Measurements from ENCODE around the gene COL28A1.
"Not testable (repeated sequence)": the region's sequence is repeated elsewhere in the genome, so short reads cannot be mapped to it uniquely, and the experiment has no call there.

The COL28A1 gene

DNA sequence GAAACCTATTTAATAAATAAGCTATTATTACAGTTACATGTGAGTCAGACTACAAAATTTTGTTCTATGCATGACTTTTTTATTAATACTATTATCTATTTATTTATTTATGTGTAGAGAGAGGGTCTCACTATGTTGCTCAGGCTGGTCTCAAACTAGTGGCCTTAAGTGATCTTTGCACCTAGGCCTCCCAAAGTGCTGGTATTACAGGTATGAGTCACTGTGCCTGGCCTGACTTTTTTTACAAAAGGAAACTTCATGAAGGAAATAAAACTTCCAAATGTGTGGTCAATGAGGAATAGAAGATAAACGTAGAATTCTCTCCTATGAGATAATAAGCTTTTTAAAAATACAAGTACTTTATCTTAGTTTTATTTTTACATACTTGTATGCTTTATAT, 19.0 kb downstream of the COL28A1 start:
- no peak for ATAC-seq

DNA sequence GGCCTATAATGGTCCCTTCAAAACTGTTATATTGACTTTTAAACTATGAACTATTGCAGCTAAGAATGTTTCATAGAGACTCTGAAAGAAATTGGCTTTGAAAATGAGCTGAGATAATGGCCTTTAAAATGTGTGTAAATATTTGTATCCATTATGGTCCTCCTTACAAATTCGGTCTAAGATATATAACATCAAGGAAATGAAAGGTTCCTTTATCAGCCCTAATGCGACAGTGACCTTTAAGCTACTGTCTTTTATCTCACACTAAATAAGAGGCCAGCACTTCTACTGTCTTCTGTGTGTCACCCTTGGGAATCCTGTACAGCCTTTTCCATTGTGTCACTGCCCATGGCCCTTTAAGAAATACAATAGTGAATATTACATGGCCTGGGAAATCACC, 19.5 kb downstream of the COL28A1 start:
- no peak for ATAC-seq

DNA sequence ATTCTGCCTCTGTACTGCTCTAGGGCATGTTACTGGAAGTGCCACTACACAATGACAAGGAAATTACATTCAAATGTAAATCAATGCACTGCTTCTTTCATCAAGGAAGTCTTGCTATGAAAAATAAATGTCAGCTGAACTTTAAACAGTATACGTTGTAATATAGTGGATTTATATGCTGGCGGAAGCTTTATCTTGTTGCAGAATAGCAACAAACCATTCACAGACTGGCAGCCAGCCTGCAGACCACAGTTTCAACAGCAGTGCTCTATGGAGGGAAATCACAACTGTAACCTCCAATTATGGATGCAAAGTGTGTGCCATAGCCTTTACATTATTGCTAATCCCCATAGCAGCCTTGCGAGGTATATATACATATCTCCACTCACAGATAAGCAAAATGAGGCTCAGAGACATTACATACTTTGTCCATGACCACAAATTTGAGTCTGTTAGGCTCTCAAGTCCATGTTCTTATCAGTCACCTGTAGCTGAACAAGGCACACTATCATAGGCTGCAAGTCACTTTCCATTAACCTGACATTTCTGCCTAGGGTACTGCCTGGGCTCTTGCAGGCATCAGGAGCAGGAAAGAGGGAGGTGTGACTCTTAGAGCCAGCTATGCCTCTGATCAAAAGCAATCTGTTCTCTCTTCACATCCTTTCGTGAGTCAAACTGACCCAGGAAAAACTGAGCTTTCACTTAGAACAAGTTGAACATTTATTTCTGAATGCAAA, 22.6 kb downstream of the COL28A1 start:
- ATAC-seq = no peak

DNA sequence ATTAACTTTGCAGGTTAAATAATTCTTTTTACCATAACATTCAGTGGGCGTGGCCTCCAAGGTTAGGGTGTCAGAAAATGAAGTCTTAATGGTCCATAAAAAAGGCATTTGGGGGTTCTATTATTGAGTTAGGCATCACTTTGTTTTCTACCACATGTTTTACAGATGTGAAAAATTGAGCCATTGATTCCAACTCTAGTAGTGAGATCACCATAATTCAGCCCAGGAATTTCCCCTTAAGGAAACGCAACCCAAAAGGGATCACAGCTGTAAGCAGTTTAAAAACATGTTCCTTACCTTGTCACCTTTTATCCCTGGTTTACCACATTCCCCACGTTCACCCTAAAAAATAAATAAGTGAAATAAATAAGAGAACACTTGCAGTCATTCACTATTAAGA, 24.9 kb downstream of the COL28A1 start:
- ATAC-seq = no peak

DNA sequence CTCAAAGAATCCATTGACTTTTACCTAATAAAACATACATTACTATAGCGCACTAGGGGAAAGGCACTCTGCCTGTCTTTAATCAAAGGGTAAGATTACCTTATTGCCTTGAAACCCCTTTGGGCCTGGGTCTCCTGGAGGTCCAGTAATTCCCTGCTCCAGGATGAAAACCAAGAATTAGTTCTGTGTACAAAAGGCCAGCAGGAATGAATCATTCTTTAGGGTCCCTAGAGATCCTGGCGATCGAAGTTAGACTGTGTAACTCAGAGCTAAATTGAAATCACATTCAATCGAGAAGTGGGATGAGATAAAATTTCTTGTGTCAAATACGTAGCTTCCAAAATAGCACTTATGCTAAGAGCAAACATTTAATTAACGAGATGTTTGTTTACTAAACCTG, 29.8 kb downstream of the COL28A1 start:
- ATAC-seq = no peak

DNA sequence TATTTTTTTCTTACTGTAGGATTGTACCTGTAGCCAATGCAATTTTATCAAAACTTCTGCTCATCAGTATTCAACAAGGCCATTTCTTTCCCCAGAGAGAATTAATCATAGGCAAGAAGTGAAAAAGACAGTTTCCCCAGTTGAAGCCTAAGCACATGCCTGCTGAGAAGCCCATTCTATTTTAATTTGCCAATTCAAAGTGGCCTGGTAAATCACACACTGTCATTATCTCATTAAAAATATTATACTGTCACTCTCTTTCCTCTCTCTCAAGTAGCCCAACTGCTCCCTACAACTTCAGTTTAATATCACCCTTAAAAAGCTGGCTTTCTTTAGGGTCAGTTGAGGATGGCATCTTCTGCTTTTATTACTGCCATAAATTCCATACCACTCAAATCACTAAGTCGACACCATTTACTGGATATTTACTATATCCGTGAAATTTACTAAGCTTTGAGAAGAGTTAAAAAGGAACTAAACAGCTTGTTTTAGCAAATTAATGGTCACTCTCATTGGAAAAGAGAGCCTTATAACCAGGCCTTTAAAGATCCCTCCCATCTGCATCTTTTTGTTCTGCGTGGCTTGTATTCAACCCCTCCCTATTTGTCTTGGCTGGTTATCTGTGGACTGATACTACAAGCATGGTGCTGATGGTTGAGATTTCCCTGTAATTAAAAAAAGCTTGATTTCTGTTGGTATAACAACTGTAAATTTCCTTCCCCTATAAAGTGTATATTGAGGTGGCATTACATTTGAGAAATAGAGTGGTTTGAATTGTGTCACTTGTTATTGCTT, 30.6 kb downstream of the COL28A1 start:
- ATAC-seq = no peak

DNA sequence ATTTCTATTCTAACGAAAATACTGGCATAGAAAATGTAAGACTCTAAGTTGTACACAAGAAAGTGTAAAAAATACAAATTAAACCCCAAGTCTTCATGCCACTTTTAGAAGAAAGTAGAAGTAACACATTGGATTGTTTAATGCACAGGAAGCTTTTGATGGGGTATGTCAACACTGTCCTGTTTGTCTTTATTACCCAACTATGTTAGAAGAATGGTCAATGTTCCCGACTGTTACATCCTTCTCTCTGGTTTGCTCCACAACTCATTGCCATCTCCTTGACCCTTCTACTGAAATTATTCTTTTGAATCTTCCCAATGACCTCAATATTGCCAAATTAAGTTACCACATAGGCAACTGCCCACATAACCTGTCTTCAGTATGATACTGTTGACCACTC, 35.8 kb downstream of the COL28A1 start:
- no peak for ATAC-seq

DNA sequence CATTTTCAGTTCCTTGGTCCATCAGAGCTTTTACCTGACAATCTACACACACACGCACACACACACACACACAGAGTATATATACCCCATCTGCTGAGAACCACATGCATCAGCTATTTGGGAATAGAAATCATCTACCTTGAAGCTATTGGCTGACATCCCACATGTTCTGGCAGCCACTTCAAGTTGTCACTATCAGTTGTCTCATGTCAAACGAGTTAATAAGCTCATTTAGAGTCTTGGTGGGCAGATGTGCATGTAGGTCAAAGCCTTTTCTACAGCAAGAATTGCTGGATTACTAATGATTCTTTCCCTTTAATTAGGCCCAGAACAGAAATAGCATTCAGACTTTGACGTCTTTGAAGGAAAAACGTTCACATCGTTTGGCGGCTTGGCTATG, 36.8 kb downstream of the COL28A1 start:
- no peak for ATAC-seq

DNA sequence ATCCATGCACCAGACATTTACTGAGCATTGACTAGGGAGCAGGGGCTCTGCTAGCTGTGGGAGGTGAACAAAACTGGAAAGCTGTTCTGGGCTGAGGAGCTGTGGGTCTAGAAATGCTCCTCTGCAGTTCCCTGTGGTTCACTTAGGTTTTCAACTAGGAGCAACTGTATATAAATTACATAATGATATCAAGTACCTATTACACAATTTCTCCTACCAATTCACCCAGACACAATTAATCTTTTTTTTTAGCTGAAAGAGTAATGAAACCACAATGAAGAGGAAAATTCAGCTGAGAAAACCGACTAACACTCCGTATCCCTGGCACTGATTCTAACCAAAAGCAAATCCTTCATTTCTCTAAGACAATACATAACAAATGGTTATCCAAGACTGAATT, 39.4 kb downstream of the COL28A1 start:
- no peak for ATAC-seq

DNA sequence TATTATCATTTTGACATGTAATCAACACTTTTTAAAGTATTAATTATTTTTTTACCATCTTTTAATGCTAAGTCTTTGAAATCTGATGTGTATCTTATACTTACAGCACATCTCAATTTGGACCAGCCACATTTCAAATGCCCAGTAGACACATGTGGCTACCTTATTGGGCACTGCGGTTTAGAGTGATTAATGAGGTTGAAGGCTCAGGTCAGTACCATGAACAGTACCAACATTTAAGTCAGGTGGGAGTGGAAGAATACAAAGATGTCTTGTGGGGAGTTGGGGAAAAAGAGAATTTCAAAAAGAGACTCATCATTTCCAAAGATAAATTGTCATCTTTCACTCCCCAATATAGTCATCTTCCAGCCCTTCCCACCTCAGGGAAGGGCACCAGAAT, 40.5 kb downstream of the COL28A1 start:
- ATAC-seq = no peak

DNA sequence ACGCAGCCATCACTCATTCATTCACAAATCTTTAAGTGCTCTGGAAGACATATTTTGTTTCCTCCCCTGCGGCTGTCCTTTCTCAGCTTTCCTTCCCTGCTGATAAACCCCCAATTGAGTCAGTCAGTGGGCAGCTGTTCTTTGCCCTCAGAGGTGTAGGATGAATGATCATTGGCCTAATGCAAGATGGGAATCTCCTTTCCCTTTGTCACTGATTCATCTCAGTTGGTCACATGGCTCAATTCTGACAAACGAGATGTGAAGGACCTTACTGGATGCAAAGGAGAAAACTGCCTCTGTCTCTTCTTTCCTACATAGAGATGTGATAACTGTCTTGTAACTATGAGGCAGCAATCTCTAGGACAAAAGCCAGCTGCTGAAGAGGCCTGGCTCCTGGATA, 44.6 kb downstream of the COL28A1 start:
- ATAC-seq = no peak

DNA sequence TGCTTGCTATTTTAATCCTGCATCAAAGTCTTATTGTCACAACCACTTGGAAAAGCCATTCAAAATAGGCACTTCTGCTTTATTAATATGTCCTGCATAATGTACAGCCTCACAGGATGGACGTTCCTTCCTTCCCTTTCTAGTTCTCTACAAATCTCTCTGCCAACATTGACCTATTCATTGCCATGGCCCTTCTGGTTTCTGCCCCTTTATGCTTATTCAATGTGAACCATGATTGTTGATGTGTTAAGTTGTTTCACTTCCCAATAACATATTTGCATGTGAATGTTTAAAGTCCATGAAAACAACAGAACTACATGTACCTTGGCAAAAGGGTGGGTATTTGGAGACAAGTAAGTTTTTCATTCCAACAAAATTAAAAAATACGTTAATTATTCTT, 45.7 kb downstream of the COL28A1 start:
- no peak for ATAC-seq

DNA sequence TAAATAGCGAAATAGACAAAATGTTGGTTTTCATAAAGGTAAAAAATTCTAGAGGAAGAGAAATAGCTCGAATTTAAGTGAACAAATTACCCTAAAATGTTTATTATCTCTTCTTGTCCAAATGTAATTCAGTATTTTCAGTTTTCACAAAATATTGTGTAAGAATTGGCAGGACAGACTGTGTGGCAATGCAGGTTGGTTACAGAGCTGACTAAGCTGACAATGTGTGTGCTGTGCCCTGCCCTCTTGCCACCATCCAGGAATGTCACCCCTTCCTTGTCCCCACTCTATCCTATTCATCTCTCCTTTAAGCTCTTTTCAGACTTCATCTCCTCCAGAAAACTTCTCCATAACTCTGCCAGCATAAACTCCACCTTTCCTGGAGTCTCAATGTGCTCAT, 46.1 kb downstream of the COL28A1 start:
- ATAC-seq = no peak

DNA sequence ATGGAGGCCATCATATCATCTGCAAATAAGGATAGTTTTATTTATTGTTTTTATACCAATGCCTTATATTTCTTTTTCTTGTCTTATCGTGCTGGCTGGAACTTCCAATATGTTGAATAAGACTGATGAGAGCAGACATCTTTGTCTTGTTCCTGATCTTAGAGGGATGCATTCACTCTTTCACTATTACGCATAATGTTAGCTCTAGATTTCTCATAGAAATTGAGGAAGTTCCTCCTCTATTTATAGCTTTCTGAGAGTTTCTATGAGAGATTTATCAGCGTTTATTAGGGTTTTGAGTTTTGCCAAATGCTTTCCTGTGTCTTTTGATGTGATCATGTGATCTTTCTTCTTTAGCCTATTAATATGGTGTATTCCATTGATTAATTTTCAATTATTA, 49.3 kb downstream of the COL28A1 start:
- ATAC-seq = no peak

DNA sequence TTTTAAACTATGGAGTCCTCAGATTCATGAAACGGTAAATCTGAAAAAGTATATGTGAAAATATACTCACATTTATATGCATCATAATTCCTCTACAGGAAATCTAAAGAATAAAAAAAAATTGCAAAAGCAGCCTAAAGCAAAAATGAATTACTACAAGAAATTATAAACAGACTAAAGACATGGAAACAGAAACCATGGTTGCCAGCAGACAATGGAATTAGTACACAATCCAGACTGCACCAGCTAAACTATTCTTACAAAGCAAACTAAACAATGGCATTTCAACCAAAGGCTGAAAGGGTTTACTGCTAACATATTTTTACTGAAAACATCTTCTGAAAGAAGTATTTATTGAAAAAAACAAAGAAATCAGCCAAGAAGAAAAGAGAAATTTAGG, 51.6 kb downstream of the COL28A1 start:
- ATAC-seq = no peak

DNA sequence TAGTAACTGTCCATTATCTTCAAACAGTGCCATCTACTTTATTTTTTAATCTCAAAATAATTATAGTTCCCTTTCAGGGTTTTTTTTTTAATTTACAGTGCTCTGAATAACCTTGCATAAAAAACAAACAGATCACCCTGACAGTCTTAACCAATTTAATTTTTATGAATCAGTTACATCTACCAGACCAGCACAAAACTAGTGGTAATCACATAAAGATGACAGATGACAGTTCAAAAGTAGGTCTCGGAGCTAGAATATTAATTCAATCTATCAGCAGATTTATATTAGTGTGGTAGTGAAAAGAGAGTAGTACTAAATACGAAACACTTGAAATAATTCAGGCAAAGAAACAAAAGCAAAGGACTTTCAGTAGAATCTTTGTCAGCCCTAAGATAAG, 53.9 kb downstream of the COL28A1 start:
- ATAC-seq = no peak

DNA sequence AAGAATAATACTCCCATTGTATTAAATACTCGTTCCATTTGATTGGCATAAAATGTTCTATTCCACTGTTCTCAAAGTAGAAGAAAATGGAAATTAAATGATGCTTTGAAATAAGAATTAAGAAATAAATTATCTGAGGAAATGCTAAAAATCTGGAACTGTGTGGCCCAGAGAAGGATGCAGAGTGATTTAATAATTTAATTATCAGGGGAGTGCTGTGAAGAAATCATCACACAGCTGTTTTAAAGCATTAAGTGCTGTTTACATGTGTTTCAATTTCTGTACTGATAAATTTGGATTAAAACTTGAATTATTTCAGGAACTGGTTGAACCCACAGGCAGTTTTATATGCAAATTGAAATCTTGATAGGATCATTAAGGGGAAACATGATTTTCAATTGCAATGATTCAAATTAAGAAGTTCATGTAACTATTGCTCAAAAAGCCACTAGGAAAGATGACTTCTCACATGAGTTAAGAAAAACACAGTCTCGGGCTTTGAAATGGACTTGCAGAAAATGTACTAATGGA, 56.3 kb downstream of the COL28A1 start:
- ATAC-seq = no peak

DNA sequence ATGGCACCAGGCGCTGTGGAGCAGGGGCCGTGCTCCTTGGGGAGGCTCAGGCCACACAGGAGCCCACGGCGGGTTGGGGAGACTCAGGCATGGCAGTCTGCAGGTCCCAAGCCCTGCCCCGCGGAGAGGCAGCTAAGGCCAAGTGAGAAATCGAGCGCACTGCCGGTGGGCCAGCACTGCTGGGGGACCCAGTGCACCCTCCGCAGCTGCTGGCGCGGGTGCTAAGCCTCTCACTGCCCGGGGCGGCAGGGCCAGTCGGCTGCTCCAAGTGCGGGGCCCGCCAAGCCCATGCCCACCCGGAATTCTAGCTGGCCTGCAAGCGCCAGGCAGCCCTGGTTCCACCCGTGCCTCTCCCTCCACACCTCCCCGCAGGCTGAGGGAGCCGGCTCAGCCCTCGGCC, 57.1 kb downstream of the COL28A1 start:
- ATAC-seq = no peak

DNA sequence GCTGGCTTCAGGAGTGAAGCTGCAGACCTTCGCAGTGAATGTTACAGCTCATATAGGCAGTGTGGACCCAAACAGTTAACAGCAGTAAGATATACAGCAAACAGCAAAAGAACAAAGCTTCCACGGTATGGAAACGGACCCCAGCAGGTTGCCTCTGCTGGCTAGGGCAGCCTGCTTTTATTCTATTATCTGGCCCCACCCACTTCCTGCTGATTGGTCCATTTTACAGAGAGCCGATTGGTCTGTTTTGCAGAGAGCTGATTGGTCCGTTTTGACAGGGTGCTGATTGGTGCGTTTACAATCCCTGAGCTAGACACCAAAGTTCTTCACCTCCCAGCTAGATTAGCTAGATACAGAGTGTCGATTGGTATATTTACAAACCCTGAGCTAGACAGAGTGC, 58.0 kb downstream of the COL28A1 start:
- not testable (repeated sequence) for ATAC-seq

DNA sequence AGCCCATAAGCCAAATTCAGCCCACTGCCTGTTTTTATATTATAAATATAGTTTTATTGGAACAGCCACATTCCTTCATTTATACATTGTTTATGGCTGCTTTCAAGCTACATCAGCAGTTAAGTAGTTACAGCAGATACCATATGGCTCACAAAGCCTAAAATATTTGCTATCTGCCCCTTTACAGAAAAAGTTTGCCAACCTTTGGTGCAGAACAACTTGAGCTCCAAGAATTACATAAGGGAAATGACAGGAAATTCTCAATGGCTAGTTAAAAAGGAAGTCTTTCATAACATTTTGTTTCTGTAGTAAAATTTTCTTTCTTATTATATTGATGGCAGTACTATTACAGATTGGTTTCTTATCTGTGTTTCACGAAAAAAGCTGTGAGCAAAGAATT, 59.3 kb downstream of the COL28A1 start:
- no peak for ATAC-seq

DNA sequence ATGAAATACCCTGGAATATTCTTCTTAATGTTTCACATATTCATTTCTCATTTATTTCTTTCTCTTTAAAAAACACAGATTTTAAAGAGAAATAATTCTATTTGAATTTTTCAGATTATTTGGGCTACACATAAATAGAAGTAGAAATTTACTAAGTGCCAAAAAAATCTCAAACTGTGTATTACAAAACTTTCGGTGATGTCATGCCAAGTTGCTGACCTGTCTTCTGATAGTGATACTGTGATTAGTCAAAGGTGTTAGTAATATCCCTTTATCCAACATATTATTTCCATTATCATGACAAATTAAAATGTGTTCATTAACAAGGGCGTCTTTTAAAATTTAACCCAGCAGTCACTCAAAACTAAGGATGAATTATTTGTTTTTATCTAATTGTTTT, 60.1 kb downstream of the COL28A1 start:
- ATAC-seq = no peak

DNA sequence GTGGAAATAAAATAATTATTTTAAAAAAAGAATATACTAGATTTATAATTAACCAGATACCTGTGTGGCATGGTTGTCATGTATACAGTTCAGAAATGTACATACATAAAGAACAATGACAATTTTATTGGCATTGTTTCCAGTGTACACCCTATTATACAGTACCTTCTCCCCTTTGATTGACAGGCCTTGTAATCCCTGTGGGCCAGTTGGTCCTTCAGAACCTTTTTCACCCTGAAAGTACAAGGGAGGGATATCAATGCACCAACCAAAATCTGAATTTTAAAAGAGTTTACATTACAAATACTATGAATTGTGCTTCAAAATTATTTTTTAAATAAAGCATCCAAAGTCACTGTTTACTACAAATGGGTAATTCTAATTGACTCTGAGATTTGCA, 61.2 kb downstream of the COL28A1 start:
- ATAC-seq = no peak

DNA sequence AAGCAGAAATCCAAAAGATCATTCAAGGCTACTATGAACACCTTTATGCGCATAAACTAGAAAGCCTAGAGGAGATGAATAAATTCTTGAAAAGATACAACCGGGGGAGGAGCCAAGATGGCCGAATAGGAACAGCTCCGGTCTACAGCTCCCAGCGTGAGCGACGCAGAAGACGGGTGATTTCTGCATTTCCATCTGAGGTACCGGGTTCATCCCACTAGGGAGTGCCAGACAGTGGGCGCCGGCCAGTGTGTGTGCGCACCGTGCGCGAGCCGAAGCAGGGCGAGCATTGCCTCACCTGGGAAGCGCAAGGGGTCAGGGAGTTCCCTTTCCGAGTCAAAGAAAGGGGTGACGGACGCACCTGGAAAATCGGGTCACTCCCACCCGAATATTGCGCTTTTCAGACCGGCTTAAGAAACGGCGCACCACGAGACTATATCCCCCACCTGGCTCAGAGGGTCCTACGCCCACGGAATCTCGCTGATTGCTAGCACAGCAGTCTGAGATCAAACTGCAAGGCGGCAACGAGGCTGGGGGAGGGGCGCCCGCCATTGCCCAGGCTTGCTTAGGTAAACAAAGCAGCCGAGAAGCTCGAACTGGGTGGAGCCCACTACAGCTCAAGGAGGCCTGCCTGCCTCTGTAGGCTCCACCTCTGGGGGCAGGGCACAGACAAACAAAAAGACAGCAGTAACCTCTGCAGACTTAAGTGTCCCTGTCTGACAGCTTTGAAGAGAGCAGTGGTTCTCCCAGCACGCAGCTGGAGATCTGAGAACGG, 70.5 kb downstream of the COL28A1 start:
- not testable (repeated sequence) for ATAC-seq

DNA sequence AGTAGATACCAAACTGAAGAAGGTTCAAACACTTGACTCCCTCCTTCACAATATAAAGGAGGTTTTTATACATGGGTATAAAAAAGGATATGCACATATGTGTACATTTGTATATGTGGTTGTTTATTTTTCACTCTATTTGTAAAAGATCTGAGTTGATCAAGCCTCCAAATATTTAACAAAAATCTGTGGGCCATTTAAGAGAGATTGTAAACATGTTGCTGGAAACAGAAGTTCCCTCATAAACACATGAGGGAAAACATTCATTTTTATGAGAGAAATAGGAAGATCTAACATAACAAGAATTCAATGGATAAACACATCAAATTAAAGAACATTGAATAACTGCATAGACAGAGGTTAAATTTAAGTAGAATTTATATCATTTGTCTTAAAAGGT, 81.7 kb downstream of the COL28A1 start:
- no peak for ATAC-seq

All from activated CD4-positive, CD25-positive, alpha-beta regulatory T cell treated with anti-CD3 and anti-CD28 coated beads, Interleukin-2, amount 50 U/mL, for 24 hours (primary cell).